ENCODE results near the gene DLGAP1. TPM values are rescaled to one million over a fixed set of nuclear protein-coding genes. Genes with fewer than 3 reads are reported as not detected.
"Not testable (repeated sequence)": the region's sequence is repeated elsewhere in the genome, so short reads cannot be mapped to it uniquely, and the experiment has no call there.

DLGAP1 gene
- total RNA-seq, 1 experiment from 2014 or later, result 27.5 TPM

- in situ Hi-C loops (cut with HindIII; ENCODE audit: low pct_unique_long_range_greater_than_20kb, low sequenced_read_pairs), result no loop called here
- DNase-seq (ENCODE audit: low read depth, low spot score), result peak; percentile 93
These were observed 135.1 kb downstream of the DLGAP1 start for GRCh38 chr18:4319738-4320677.

- DNase-seq (ENCODE audit: low read depth, low spot score), result no peak
- in situ Hi-C loops (cut with HindIII; ENCODE audit: low pct_unique_long_range_greater_than_20kb, low sequenced_read_pairs), result no loop called here
These were observed 136.8 kb downstream of the DLGAP1 start for GRCh38 chr18:4318311-4318710.

- in situ Hi-C loops (cut with HindIII; ENCODE audit: low pct_unique_long_range_greater_than_20kb, low sequenced_read_pairs), result not testable (repeated sequence)
These were observed 143.2 kb downstream of the DLGAP1 start for GRCh38 chr18:4311945-4312344.

GRCh38 chr18:4311136-4311535 is 144.0 kb downstream of the DLGAP1 start:
- in situ Hi-C loops (cut with HindIII; ENCODE audit: low pct_unique_long_range_greater_than_20kb, low sequenced_read_pairs), result no loop called here
- no peak for DNase-seq (ENCODE audit: low read depth, low spot score)

More at GRCh38 chr18:4311945-4312344, 143.2 kb downstream of the DLGAP1 start:
- not testable (repeated sequence) for DNase-seq (ENCODE audit: low read depth, low spot score)

- no peak for DNase-seq (ENCODE audit: low read depth, low spot score)
- in situ Hi-C loops (cut with HindIII; ENCODE audit: low pct_unique_long_range_greater_than_20kb, low sequenced_read_pairs), result no loop called here
These were observed 145.9 kb downstream of the DLGAP1 start for GRCh38 chr18:4309227-4309626.

- in situ Hi-C loops (cut with HindIII; ENCODE audit: low pct_unique_long_range_greater_than_20kb, low sequenced_read_pairs), result no loop called here
These were observed 146.5 kb downstream of the DLGAP1 start for GRCh38 chr18:4308576-4308975.

GRCh38 chr18:4299395-4299794 is 155.7 kb downstream of the DLGAP1 start:
- in situ Hi-C loops (cut with HindIII; ENCODE audit: low pct_unique_long_range_greater_than_20kb, low sequenced_read_pairs), result no loop called here
- DNase-seq (ENCODE audit: low read depth, low spot score), result no peak

More at GRCh38 chr18:4308576-4308975, 146.5 kb downstream of the DLGAP1 start:
- no peak for DNase-seq (ENCODE audit: low read depth, low spot score)

GRCh38 chr18:4293337-4293736 is 161.8 kb downstream of the DLGAP1 start:
- no peak for DNase-seq (ENCODE audit: low read depth, low spot score)
- in situ Hi-C loops (cut with HindIII; ENCODE audit: low pct_unique_long_range_greater_than_20kb, low sequenced_read_pairs), result no loop called here

GRCh38 chr18:4292696-4293095 is 162.4 kb downstream of the DLGAP1 start:
- in situ Hi-C loops (cut with HindIII; ENCODE audit: low pct_unique_long_range_greater_than_20kb, low sequenced_read_pairs), result no loop called here
- no peak for DNase-seq (ENCODE audit: low read depth, low spot score)

- DNase-seq (ENCODE audit: low read depth, low spot score); in situ Hi-C loops (cut with HindIII; ENCODE audit: low pct_unique_long_range_greater_than_20kb, low sequenced_read_pairs): not testable (repeated sequence)
These were observed 167.8 kb downstream of the DLGAP1 start for GRCh38 chr18:4287340-4287739.

GRCh38 chr18:4286256-4286655 is 168.9 kb downstream of the DLGAP1 start:
- peak; percentile 74 for DNase-seq (ENCODE audit: low read depth, low spot score)
- in situ Hi-C loops (cut with HindIII; ENCODE audit: low pct_unique_long_range_greater_than_20kb, low sequenced_read_pairs), result no loop called here

GRCh38 chr18:4285525-4285924 is 169.6 kb downstream of the DLGAP1 start:
- no peak for DNase-seq (ENCODE audit: low read depth, low spot score)
- in situ Hi-C loops (cut with HindIII; ENCODE audit: low pct_unique_long_range_greater_than_20kb, low sequenced_read_pairs), result no loop called here

GRCh38 chr18:4284528-4284927 is 170.6 kb downstream of the DLGAP1 start:
- peak; percentile 97 for DNase-seq (ENCODE audit: low read depth, low spot score)
- in situ Hi-C loops (cut with HindIII; ENCODE audit: low pct_unique_long_range_greater_than_20kb, low sequenced_read_pairs), result no loop called here

- in situ Hi-C loops (cut with HindIII; ENCODE audit: low pct_unique_long_range_greater_than_20kb, low sequenced_read_pairs), result no loop called here
- DNase-seq (ENCODE audit: low read depth, low spot score), result peak; percentile 97
These were observed 171.3 kb downstream of the DLGAP1 start for GRCh38 chr18:4283746-4284291.

GRCh38 chr18:4282954-4283353 is 172.2 kb downstream of the DLGAP1 start:
- DNase-seq (ENCODE audit: low read depth, low spot score), result peak; percentile 26
- in situ Hi-C loops (cut with HindIII; ENCODE audit: low pct_unique_long_range_greater_than_20kb, low sequenced_read_pairs), result no loop called here

- no peak for DNase-seq (ENCODE audit: low read depth, low spot score)
- in situ Hi-C loops (cut with HindIII; ENCODE audit: low pct_unique_long_range_greater_than_20kb, low sequenced_read_pairs), result no loop called here
These were observed 178.0 kb downstream of the DLGAP1 start for GRCh38 chr18:4276953-4277585.

- no peak for DNase-seq (ENCODE audit: low read depth, low spot score)
- in situ Hi-C loops (cut with HindIII; ENCODE audit: low pct_unique_long_range_greater_than_20kb, low sequenced_read_pairs), result no loop called here
These were observed 183.2 kb downstream of the DLGAP1 start for GRCh38 chr18:4271952-4272351.

GRCh38 chr18:4270988-4271387 is 184.1 kb downstream of the DLGAP1 start:
- no peak for DNase-seq (ENCODE audit: low read depth, low spot score)
- in situ Hi-C loops (cut with HindIII; ENCODE audit: low pct_unique_long_range_greater_than_20kb, low sequenced_read_pairs), result no loop called here

All from SK-MEL-5 (cell line).